ENCODE data around the gene SGTA.
"Not testable (repeated sequence)": the region's sequence is repeated elsewhere in the genome, so short reads cannot be mapped to it uniquely, and the experiment has no call there.

DNA sequence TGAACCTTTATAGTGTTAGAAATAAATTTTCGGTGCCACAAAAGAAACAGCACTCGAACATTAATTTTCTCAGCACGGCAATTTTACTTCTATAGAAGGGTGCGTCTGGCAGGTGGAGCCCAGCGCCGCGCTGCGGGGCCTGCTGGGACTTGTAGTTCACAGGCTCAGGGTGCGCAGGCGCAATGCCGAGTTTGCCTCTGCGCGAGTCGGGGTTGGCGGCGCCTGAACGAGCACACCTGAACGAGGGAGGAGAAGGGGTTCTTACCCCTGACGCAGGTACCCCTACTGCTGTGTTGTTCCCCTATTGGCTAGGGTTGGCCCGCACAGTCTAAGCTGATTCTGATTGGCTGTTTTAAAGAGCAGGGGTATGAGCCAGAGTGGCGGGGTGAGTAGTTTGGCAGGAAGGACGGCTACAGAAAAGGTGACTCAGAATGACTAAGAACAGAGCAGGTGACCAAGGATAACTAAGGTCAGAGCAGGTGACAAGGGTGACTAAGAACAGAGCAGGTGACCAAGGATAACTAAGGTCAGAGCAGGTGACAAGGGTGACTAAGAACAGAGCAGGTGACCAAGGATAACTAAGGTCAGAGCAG is 34.3 kb upstream of the SGTA start:
- not testable (repeated sequence) for TF ChIP-seq TCF7L2, POLR2AphosphoS5 (IDR thresholded peaks at IDR 0.05; ENCODE audit: low read depth, low read length)
- TF ChIP-seq, protein P1, sequence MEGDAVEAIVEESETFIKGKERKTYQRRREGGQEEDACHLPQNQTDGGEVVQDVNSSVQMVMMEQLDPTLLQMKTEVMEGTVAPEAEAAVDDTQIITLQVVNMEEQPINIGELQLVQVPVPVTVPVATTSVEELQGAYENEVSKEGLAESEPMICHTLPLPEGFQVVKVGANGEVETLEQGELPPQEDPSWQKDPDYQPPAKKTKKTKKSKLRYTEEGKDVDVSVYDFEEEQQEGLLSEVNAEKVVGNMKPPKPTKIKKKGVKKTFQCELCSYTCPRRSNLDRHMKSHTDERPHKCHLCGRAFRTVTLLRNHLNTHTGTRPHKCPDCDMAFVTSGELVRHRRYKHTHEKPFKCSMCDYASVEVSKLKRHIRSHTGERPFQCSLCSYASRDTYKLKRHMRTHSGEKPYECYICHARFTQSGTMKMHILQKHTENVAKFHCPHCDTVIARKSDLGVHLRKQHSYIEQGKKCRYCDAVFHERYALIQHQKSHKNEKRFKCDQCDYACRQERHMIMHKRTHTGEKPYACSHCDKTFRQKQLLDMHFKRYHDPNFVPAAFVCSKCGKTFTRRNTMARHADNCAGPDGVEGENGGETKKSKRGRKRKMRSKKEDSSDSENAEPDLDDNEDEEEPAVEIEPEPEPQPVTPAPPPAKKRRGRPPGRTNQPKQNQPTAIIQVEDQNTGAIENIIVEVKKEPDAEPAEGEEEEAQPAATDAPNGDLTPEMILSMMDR (IDR thresholded peaks at IDR 0.05): not testable (repeated sequence)
- TF ChIP-seq, protein P2, sequence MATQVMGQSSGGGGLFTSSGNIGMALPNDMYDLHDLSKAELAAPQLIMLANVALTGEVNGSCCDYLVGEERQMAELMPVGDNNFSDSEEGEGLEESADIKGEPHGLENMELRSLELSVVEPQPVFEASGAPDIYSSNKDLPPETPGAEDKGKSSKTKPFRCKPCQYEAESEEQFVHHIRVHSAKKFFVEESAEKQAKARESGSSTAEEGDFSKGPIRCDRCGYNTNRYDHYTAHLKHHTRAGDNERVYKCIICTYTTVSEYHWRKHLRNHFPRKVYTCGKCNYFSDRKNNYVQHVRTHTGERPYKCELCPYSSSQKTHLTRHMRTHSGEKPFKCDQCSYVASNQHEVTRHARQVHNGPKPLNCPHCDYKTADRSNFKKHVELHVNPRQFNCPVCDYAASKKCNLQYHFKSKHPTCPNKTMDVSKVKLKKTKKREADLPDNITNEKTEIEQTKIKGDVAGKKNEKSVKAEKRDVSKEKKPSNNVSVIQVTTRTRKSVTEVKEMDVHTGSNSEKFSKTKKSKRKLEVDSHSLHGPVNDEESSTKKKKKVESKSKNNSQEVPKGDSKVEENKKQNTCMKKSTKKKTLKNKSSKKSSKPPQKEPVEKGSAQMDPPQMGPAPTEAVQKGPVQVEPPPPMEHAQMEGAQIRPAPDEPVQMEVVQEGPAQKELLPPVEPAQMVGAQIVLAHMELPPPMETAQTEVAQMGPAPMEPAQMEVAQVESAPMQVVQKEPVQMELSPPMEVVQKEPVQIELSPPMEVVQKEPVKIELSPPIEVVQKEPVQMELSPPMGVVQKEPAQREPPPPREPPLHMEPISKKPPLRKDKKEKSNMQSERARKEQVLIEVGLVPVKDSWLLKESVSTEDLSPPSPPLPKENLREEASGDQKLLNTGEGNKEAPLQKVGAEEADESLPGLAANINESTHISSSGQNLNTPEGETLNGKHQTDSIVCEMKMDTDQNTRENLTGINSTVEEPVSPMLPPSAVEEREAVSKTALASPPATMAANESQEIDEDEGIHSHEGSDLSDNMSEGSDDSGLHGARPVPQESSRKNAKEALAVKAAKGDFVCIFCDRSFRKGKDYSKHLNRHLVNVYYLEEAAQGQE (IDR thresholded peaks at IDR 0.05; ENCODE audit: insufficient read depth in 1 of 2, low read depth in 2 of 2, low read length in 1 of 2): not testable (repeated sequence)
